Esophagus mucosa (tissue), 1 donor: ENCODE results near the gene SLC35F2. TPM values are rescaled to one million over a fixed set of nuclear protein-coding genes. Genes with fewer than 3 reads are reported as not detected.
A peak's percentile ranks its signal among the peaks of the same experiment; 100 is the strongest.
"Not testable (repeated sequence)": the region's sequence is repeated elsewhere in the genome, so short reads cannot be mapped to it uniquely, and the experiment has no call there.

Source experiments
- ATAC-seq: fragments of 200-7000 bp; cut with Tn5 transposase; one replicate; pipeline ENCODE4 v1.9.1; 2020
- total RNA-seq: library from RNA; stranded (reverse); gene quantifications from one replicate; pipeline ENCODE4 v1.2.4, GENCODE V29; 2023
- donor health status: DM: yes; HTN: yes; CAD: no.

SLC35F2 gene
- total RNA-seq, 1 donor from 2014 or later = 14.7 TPM

DNA sequence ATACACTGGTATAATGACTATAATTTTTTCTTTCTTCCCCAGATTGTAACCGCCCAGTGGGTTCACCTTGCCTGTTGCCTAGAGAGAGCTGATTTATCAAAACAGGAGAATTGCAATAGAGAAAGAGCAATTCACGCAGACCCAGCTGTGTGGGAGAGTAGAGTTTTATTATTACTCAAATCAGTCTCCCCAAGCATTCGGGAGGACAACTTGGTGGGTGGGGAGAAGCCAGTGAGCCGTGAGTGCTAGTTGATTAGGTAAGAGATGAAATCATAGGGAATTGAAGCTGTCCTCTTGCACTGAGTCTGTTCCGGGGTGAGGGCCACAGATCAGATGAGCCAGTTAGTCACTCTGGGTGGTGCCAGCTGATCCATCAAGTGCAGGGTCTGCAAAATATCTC is 73.2 kb downstream of the SLC35F2 start:
- no peak for ATAC-seq

GRCh38 chr11:107783121-107783520 is 75.5 kb downstream of the SLC35F2 start:
- ATAC-seq = no peak

GRCh38 chr11:107780775-107781174 is 77.8 kb downstream of the SLC35F2 start:
- ATAC-seq = no peak

GRCh38 chr11:107780136-107780535 is 78.5 kb downstream of the SLC35F2 start:
- ATAC-seq = no peak

- ATAC-seq = no peak
These were observed 79.6 kb downstream of the SLC35F2 start for GRCh38 chr11:107778839-107779517.

DNA sequence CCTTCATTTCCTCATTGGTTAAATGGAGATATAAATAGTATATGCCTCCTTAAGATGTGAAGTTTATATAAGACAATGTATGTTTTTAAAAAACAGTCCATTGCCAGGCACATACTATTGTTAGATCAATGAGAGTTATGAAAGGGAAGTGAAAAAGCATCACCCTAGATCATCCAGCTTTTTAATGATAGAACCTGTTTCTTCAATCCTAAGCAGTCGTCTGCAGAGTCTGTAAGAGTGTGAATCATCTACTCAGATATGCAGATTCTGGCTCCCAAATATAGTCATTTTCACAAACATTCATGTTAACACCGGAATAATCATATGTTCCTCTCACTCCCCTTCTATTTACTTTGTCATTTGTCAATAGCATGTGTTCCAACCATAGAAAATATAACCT is 81.5 kb downstream of the SLC35F2 start:
- ATAC-seq = no peak

DNA sequence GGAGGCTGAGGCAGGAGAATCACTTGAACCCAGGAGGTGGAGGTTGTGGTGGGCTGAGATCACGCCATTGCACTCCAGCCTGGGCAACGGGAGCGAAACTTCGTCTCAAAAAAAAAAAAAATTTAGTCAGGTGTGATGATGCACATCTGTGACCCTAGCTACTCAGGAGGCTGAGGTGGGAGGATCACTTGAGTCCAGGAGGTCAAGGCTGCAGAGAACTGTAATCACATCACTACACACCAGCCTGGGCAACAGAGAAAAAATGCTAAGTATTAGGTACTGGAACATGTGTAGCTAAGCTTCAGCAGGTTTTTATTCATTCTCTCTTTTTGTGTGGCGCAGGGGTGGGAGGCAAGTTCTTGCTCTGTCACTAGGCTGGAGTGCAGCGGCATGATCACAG is 82.5 kb downstream of the SLC35F2 start:
- ATAC-seq = no peak

DNA sequence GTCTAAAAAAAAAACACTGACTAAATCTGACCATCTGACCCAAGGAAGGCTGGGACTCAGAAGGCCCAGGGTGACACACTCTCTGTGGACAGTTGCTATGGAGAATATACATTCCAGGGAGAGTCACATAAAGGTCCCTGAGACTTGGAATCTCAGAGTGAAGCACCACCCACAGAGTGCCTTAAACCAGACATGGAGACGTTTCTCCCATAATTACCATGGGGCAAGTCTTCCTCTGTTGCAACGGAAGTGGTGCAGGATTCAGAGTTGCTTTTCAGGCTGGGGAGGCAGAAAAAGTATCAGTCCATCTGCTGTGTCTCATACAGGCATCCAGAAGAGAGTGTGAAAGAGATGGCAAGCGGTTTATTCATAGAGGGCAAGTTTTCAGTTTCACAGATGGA is 88.0 kb downstream of the SLC35F2 start:
- ATAC-seq = no peak

- ATAC-seq = peak; percentile 51
These were observed 89.4 kb downstream of the SLC35F2 start for GRCh38 chr11:107769189-107769588.

DNA sequence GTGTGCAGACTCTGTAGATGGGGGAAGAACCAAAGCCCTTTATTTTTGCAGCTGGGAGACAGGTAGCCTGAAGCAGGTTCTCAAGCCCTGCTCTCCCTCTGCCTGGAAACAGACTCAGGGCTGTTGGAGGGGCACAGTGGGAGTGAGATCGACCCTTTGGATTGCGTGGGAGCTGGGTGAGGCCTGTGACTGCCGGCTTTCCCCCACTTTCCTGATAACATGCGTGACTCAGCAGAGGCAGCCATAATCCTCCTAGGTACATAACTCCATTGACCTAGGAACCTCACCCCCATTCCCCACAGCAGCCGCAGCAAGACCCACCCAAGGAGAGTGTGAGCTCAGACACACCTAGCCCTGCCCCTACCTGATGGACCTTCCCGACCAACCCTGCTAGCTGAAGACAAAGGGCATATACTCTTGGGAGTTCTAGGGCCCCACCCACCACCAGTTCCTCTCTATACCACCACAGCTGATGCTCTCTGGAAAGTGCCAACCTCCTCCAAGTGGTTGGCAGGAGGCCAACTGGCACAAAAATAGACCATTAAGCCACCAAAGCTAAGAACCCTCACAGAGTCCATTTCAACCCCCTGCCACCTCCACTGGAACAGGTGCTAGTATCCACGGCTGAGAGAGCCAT is 99.8 kb downstream of the SLC35F2 start:
- ATAC-seq = not testable (repeated sequence)

- no peak for ATAC-seq
These were observed 100.9 kb downstream of the SLC35F2 start for GRCh38 chr11:107757661-107758060.

GRCh38 chr11:107756553-107756952 is 102.0 kb downstream of the SLC35F2 start:
- ATAC-seq = no peak

DNA sequence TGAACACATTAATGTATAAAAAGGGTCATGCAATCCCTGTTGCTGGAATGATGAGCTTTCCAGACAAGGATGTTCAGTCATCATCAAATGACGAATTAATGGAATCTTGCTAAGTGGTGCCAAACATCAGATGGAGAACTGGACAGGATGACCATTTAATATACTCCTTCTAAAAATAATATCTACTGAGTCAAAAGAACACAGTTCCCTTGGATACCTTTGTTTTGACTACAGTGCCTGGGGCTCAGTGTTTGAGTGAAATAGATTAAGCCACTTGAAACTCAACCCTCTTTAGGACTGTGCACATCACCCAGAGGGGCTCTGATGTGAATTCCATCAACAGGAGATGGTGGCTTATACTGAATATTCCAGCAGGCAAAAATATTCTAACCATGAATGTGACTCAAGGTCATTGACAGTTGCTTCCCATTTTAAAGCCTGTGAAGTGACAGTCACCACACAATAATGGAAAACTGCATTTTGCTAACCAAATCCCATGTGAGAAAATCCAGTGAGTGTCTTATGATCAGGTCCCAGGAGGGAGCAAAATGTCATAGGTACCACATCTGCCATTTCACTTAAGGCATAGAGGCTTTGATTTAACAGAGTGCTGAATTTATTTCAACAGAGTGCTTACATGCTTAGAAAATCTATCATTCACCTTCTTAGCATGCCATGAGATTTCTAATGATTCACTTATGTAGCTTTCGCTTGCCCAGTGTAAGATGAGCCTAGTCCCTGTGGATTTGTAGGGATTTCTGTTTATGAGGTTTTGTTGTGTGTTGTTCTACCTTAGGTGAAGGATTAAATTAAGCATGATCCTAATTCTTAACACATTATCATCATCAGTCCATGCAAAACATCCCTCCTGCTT is 105.4 kb downstream of the SLC35F2 start:
- no peak for ATAC-seq

- no peak for ATAC-seq
These were observed 106.1 kb downstream of the SLC35F2 start for GRCh38 chr11:107752508-107752907.

- no peak for ATAC-seq
These were observed 107.5 kb downstream of the SLC35F2 start for GRCh38 chr11:107751082-107751481.

DNA sequence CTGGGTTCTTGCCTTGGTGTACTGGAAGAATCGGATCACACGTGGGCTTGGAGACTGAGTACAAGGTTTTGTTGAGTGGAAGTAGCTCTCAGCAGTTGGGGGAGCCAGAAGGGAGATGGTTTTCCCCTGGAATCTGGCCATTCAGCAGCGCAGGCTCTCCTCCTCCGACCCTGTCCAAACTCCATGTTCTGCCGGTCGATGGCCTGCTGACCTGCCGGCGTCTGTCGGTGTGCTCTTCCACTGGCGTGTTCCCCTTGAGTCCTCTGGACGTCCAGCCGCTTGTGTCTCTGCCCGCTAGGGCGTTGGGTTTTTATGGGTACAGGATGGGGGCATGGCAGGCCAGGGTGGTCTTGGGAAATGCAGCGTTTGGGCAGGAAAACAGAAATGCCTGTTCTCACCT is 108.3 kb downstream of the SLC35F2 start:
- ATAC-seq = no peak

GRCh38 chr11:107747622-107748021 is 111.0 kb downstream of the SLC35F2 start:
- no peak for ATAC-seq

DNA sequence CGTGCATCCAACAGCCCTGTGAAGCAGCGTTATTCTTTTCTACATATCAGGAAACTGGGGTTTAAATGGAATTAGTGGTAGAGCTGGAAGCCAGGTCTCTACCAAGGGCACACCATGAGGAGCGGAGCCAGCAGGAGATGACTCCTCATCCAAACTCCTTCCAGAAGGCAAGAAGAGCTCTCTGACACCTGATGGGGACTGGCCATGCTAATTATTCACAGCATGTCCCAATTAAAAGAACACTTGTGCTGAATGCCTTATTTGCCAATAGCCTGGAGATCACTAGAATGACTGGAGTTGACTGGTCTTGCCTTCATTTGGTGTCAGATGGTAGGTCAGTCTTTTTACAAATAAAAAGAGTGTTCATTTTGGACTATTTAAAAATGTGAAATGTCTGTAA is 113.9 kb downstream of the SLC35F2 start:
- ATAC-seq = no peak

DNA sequence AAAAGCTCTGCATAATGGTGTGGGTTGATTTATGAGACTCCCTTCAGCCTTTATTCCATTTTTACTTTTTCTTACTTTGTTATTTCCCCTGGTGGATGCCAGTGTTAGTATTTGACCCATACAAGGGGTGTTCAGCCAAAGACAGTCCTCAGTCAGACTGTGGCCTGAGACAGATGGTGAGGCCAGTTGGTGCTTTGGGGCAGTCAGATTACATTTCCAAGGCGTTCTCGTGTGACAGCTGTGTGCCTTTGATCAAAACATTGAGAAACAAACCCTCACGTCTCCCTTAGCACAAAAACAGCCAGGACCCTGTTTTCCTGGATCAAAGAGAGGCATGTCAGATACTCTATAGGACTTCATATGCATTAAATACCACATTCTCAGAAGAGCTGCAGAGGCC is 115.4 kb downstream of the SLC35F2 start:
- no peak for ATAC-seq

DNA sequence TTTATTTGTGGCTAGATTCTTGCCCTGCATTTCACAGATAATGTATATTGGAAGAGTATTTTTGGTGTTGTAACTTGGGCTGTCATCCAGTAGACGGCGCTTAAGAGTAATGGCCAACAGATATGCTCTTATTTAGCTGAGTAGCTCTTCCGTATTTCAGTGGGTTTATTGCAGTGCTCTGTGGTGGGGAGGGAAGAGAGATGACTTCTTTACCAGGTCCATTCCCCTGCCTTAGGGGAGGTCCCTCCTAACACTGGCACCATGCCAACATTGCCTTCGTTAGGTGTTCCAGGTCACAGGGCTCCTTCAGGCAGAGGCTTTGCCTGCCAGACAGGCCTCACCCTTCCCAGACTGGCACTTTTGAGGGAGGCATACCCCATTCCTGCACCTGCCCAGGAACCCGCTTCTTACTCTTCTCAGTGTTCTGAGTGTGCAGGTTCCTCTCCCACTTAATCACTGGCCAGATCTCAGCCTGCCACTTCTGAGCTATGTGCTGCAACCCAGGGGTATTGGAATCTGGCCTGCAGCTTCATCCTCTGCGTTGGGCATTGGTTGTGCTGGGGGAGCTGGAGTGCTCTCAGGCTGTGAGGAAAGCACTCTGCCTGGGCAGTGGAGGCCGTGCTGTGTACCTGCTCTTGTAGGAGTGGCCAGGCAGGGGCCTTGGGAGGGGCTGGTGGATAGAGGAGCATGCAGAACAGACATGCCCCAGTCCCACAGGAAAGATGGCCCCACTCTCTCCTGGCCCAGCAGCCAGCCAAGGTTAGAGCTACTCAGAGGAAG is 117.4 kb downstream of the SLC35F2 start:
- peak; percentile 42 for ATAC-seq
